HG02763 (cell line): ENCODE results near the gene OPTN.
"Not testable (repeated sequence)": the region's sequence is repeated elsewhere in the genome, so short reads cannot be mapped to it uniquely, and the experiment has no call there.

Experiments used
- ATAC-seq: cut with Tn5 transposase; IDR thresholded peaks from one replicate; pipeline ENCODE4 v1.9.1; 2021; ENCODE audit warnings: mild to moderate bottlenecking, moderate library complexity; ENCODE audit not compliant: unreplicated experiment

OPTN gene

GRCh38 chr10:13118784-13119410, 18.9 kb downstream of the OPTN start:
- ATAC-seq, result no peak

GRCh38 chr10:13120786-13121499, 21.0 kb downstream of the OPTN start:
- ATAC-seq, result no peak

- no peak for ATAC-seq
These were observed 21.5 kb downstream of the OPTN start for GRCh38 chr10:13121500-13121854.

- no peak for ATAC-seq
These were observed 36.7 kb downstream of the OPTN start for GRCh38 chr10:13136651-13137050.

GRCh38 chr10:13139150-13139549, 39.2 kb downstream of the OPTN start:
- ATAC-seq, result no peak

- ATAC-seq, result no peak
These were observed 39.7 kb downstream of the OPTN start for GRCh38 chr10:13139676-13140075.

- no peak for ATAC-seq
These were observed 40.7 kb downstream of the OPTN start for GRCh38 chr10:13140627-13141190.

GRCh38 chr10:13143766-13144165, 43.8 kb downstream of the OPTN start:
- no peak for ATAC-seq

- no peak for ATAC-seq
These were observed 44.9 kb downstream of the OPTN start for GRCh38 chr10:13144814-13145213.

- no peak for ATAC-seq
These were observed 46.4 kb downstream of the OPTN start for GRCh38 chr10:13146379-13146778.

GRCh38 chr10:13147161-13147560, 47.2 kb downstream of the OPTN start:
- no peak for ATAC-seq

GRCh38 chr10:13152296-13152695, 52.3 kb downstream of the OPTN start:
- ATAC-seq, result no peak

- ATAC-seq, result not testable (repeated sequence)
These were observed 55.9 kb downstream of the OPTN start for GRCh38 chr10:13155860-13156259.

GRCh38 chr10:13158401-13158800, 58.4 kb downstream of the OPTN start:
- no peak for ATAC-seq

- ATAC-seq, result peak; percentile 99
These were observed 61.2 kb downstream of the OPTN start, which contains the start of gene MCM10 for GRCh38 chr10:13160934-13161856. Gene MCM10 (plus strand): TSS chr10:13161558. CDS start chr10:13164203, 2,645 bp downstream.

- no peak for ATAC-seq
These were observed 61.9 kb downstream of the OPTN start for GRCh38 chr10:13161857-13162271.

GRCh38 chr10:13163859-13164258, 63.9 kb downstream of the OPTN start:
- ATAC-seq, result no peak

GRCh38 chr10:13165177-13165576, 65.2 kb downstream of the OPTN start:
- ATAC-seq, result no peak

- ATAC-seq, result no peak
These were observed 67.6 kb downstream of the OPTN start for GRCh38 chr10:13167568-13167967.

- no peak for ATAC-seq
These were observed 68.8 kb downstream of the OPTN start for GRCh38 chr10:13168781-13169180.

- no peak for ATAC-seq
These were observed 73.7 kb downstream of the OPTN start for GRCh38 chr10:13173616-13174015.
